DND-41 (cell line): ENCODE measurements around the gene LFNG.

Experiments
- ATAC-seq: fragments of 200-7000 bp; cut with Tn5 transposase; 3 replicates; pipeline ENCODE4 v1.9.1; 2021; ENCODE audit warnings: low read depth; ENCODE audit not compliant: insufficient read depth
- DNase-seq: peaks from one replicate; pipeline ENCODE4 v3.0.0-alpha.2; 2020
- H2AFZ ChIP-seq: 2 replicates; pipeline ENCODE4 v1.6.0; 2012; ENCODE audit warnings: low read depth, low read length
- H3K27ac ChIP-seq: 2 replicates; pipeline ENCODE4 v1.5.1; 2012; ENCODE audit warnings: low read length, inconsistent platforms
- H3K27me3 ChIP-seq: fragments of 200-600 bp; sonication (generic); 2 replicates; pipeline ENCODE4 v1.6.0; 2012; ENCODE audit warnings: low read length, mild to moderate bottlenecking, inconsistent platforms; ENCODE audit not compliant: insufficient read depth, poor library complexity
- H3K36me3 ChIP-seq: 2 replicates; pipeline ENCODE4 v1.5.1; 2012; ENCODE audit warnings: low read length, inconsistent platforms; ENCODE audit not compliant: insufficient read depth
- H3K4me1 ChIP-seq: 2 replicates; pipeline ENCODE4 v1.5.1; 2012; ENCODE audit warnings: mild to moderate bottlenecking, low read length; ENCODE audit not compliant: insufficient read depth
- H3K4me2 ChIP-seq: 2 replicates; pipeline ENCODE4 v1.6.0; 2012; ENCODE audit warnings: mild to moderate bottlenecking, moderate library complexity, low read length, inconsistent platforms; ENCODE audit not compliant: insufficient read depth
- H3K4me3 ChIP-seq, 2 experiments: fragments of 200-600 bp in 1 of 2; shearing (Covaris generic) in 1 of 2; 2 replicates each; pipeline ENCODE4 v1.5.1; 2012 to 2016; ENCODE audit warnings: inconsistent platforms in 2 of 2, low read length in 2 of 2, mild to moderate bottlenecking in 2 of 2, low read depth in 1 of 2, moderate library complexity in 1 of 2
- H3K79me2 ChIP-seq: 2 replicates; pipeline ENCODE4 v1.6.0; 2012; ENCODE audit warnings: low read length, inconsistent platforms; ENCODE audit not compliant: insufficient read depth
- H3K9ac ChIP-seq: 2 replicates; pipeline ENCODE4 v1.6.0; 2012; ENCODE audit warnings: low read depth, mild to moderate bottlenecking, inconsistent platforms, low read length, moderate library complexity
- H3K9me3 ChIP-seq: 2 replicates; pipeline ENCODE4 v1.5.1; 2012; ENCODE audit warnings: low read length, moderate library complexity, mild to moderate bottlenecking, inconsistent platforms; ENCODE audit not compliant: insufficient read depth, severe bottlenecking
- H4K20me1 ChIP-seq: 2 replicates; pipeline ENCODE4 v1.6.0; 2012; ENCODE audit warnings: low read length; ENCODE audit not compliant: insufficient read depth
- CTCF ChIP-seq: IDR thresholded peaks from 2 replicates; pipeline ENCODE4 v1.5.1; 2012; ENCODE audit warnings: borderline replicate concordance, low read length, moderate library complexity, mild to moderate bottlenecking; ENCODE audit not compliant: poor library complexity, severe bottlenecking; ENCODE audit errors: extremely low read depth
- EZH2 ChIP-seq: IDR thresholded peaks from 3 replicates; pipeline ENCODE4 v1.6.1; 2012; ENCODE audit warnings: borderline replicate concordance, low read depth, mild to moderate bottlenecking, moderate library complexity, low read length, inconsistent platforms; ENCODE audit not compliant: severe bottlenecking

The LFNG gene

GRCh38 chr7:2480070-2480408, 39.5 kb upstream of the LFNG start:
- ATAC-seq = no peak
- Histone ChIP-seq H3K79me2 (no peaks in the 10 kb centered on the region), H3K27ac (no peak overlapping the region), H3K4me2 (no peak overlapping the region), H2AFZ (no peak overlapping the region), H3K9me3 (no peaks in the 10 kb centered on the region), H4K20me1 (no peaks in the 10 kb centered on the region), H3K9ac (no peak overlapping the region), H3K27me3 (no peaks in the 10 kb centered on the region), H3K4me3 (no peak overlapping the region), H3K36me3 (no peaks in the 10 kb centered on the region), H3K4me1 (no peaks in the 10 kb centered on the region)
- no peak for DNase-seq
- TF ChIP-seq CTCF (no peak), EZH2 (no peak)

- no peak for ATAC-seq
- Histone ChIP-seq H3K36me3 (no peaks in the 10 kb centered on the region), H2AFZ (no peak overlapping the region)
Measured at GRCh38 chr7:2481195-2481594, 38.4 kb upstream of the LFNG start.

GRCh38 chr7:2482725-2483451, 36.7 kb upstream of the LFNG start:
- no peaks in the 10 kb centered on the region for H3K27me3 ChIP-seq
- ATAC-seq (no peak), DNase-seq (no peak)
- no peaks in the 10 kb centered on the region for H3K9me3 ChIP-seq
- no peak overlapping the region for H3K9ac ChIP-seq
- H3K27ac ChIP-seq = no peak overlapping the region
- no peak overlapping the region for H2AFZ ChIP-seq
- H3K79me2 ChIP-seq = no peaks in the 10 kb centered on the region
- no peaks in the 10 kb centered on the region for H3K4me1 ChIP-seq
- peak; percentile 38 for TF ChIP-seq CTCF
- no peak for TF ChIP-seq EZH2
- no peak overlapping the region for H3K4me2 ChIP-seq
- H3K4me3 ChIP-seq = no peak overlapping the region
- no peaks in the 10 kb centered on the region for H3K36me3 ChIP-seq
- no peaks in the 10 kb centered on the region for H4K20me1 ChIP-seq

More at GRCh38 chr7:2481195-2481594, 38.4 kb upstream of the LFNG start:
- Histone ChIP-seq H3K9ac (no peak overlapping the region), H3K4me1 (no peaks in the 10 kb centered on the region), H4K20me1 (no peaks in the 10 kb centered on the region), H3K4me3 (no peak overlapping the region), H3K27ac (no peak overlapping the region), H3K4me2 (no peak overlapping the region), H3K9me3 (no peaks in the 10 kb centered on the region), H3K79me2 (no peaks in the 10 kb centered on the region), H3K27me3 (no peaks in the 10 kb centered on the region)
- no peak for TF ChIP-seq EZH2
- TF ChIP-seq CTCF = no peak
- no peak for DNase-seq
